HG02938 (cell line): ENCODE results near the gene ANKRD28.

Experiments used
- ATAC-seq: cut with Tn5 transposase; IDR thresholded peaks from one replicate; pipeline ENCODE4 v1.9.1; 2021; ENCODE audit warnings: mild to moderate bottlenecking, moderate library complexity; ENCODE audit not compliant: unreplicated experiment

Gene ANKRD28

DNA sequence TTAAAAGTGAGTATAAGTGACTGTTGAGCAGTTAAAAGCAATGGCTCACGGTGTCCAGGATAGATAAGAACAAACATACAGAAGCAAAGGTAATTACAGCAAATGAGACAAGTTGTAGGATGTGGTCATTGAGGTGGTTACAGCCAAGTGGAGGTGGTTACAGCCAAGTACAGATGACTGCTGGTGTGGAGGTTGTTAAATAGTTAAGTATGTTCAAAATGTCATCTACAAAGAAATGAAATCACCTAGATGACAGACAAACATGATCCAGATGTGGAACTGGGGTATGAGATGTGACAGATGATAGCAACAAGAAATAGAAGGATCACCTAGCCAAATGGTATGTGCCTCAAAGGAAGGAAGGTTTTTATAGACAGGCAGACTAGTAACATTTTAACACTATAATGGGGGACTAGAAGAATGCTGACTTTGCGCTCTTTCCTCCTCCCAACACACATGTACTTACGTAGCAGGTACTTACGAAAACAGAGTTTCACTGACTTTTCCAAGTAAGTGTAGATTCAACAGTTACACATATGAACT, 6.8 kb upstream of the ANKRD28 start:
- peak; percentile 68 for ATAC-seq

DNA sequence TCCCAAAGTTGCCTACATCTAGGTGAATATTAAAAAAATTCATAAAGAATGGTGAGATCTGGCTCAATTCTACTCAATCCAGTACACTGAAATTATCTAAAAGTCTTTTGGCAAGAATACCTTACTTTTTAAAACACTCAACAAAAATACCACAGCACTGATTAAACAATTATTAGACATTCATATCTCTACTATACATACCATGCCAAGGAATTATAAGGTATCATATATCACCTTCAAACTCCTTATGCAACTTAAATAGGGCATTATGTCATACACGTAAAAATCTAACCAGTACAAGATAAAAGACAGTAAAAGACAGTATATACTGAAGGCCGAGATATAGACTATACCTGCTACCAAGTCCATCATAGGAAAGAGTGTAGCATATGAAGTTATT, 6.1 kb upstream of the ANKRD28 start:
- ATAC-seq: no peak

DNA sequence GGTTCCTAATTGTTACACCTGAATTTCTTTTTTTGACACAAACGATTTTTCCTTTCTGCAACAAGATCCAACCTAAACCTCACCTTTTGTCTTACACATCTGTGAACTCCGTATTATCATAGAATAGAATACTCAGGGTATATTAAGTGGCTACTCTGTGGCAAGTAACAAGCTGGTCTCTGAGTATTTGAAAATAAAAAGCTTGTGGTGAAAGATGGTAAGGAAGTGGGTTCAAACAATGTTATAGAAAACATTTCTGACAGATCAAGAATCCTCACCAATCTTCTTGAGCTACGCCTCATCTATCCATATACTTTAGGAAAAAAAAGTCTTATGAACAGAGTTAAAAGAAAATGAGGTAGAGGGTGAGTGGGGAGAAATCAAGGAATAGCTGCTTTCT, 3.5 kb upstream of the ANKRD28 start:
- no peak for ATAC-seq

GRCh38 chr3:15800780-15801179, 3.0 kb upstream of the ANKRD28 start:
- ATAC-seq: no peak

DNA sequence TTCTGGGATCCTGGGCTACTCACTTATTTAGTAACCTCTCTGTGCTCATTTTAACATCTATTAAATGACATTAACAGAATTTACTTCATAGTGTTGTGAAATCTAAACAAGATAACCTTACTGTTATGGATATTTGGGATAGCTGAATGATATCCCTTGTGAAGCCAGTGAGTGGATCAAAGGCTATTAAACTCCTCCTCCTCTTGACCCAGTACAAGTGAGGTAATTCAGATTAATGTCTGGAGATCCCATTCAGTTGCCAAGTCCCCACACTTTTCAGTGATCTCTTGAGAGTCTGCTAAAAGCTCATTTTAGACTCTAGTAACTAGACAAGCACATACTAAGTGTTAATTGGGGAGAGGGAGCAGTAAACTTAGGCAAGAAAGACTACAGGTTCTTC, 2.5 kb upstream of the ANKRD28 start:
- ATAC-seq: no peak

DNA sequence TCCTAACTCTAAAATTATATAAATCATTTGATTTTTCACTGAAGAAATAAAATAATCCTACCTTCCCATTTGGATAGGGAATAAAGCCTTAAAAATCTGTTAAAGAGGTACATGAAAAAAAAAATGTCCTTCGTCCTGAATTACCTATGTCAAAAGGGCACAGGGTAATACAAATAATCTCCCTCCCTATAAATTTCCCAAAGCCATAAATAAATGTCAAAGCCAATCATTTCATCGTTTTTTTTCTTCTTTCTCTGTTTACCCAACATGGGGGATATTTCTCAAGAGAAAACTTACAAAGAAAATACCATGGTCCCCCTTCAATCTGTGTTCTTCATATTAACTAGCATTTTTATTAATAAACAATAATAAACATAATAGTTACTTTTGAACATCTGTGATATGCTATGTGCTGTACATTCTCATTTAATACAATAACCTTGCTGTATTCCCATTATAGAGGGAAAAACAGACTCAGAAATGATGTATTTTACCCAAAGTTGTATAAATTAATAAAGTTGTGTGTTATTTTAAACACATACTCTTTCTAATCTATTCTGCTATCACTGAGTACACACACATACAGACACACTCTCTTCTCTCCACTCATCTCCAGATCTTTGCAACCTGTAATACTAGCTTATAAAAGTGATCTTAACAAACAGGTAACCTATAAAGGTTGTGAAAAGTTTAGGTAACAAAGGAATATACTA, 910 bp upstream of the ANKRD28 start:
- no peak for ATAC-seq

GRCh38 chr3:15796771-15797641, 773 bp downstream of the ANKRD28 start:
- peak; percentile 42 for ATAC-seq

DNA sequence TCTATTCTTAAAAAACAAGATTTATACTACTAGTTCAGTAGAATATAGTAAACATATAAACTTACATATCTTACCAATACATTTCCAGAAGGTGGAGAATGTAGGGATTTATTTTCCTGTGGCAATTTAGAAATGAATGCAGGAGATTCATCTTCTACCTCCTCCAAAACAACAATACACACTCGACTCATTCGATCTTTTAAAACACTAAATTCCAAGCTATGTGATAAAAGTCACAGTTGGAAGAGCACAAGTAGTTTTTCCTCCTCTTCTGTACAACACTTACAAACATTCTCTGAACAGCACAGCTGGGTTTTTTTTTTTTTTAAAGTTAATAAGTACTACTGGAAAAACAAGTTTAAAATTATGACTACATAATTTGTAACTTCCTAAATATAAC, 1.4 kb downstream of the ANKRD28 start:
- no peak for ATAC-seq

DNA sequence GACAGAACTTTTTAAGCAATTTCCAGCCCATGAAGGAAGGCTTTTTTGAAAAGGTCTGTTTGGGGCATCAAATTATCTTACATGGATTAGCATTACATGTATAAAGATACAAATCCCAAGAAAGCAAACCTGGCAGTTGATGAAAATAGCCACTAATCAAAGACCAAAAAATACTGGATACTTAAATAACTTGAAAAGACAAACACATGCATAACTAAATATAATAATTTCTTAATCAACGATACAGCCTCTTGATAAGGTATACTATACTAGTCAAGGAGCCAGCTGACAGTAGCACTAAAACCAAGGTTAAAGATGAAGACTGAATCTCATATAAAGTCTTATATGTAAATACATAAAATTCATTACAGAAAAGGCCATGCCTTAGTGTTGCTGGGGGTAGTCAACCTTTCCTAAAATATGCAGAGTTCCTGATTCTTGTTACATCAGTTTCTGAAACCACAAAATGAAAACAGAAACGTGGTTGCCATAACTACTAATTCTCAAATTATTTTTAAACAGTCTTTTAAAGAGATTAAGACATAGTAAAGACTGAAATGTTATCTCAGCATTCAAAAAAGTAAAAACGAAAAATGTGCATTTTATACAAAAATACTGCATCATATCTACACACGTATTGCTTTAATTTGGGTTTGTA, 2.0 kb downstream of the ANKRD28 start:
- ATAC-seq: no peak

GRCh38 chr3:15794842-15795650, 2.7 kb downstream of the ANKRD28 start:
- ATAC-seq: no peak

DNA sequence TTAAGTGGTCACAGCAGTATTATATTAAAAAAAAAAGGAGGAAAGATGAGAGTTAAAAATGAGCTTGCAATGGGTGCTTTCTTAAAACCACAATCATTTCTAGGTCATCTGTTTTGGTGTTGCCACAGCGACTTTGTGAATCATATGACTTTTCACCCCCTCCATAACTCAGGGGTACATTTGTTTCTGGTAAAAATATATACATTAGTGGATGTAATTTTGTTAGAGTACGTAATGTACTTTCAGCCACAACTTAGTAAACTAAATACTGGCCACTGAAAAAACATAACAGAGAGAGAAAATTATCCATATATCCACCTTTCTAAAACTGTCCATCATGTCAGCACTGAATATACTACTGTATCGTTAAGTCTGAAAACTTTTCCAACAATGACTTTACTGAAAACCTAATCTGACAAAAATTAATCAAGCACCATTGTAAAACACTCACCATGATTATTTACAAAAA, 3.4 kb downstream of the ANKRD28 start:
- peak; percentile 55 for ATAC-seq

DNA sequence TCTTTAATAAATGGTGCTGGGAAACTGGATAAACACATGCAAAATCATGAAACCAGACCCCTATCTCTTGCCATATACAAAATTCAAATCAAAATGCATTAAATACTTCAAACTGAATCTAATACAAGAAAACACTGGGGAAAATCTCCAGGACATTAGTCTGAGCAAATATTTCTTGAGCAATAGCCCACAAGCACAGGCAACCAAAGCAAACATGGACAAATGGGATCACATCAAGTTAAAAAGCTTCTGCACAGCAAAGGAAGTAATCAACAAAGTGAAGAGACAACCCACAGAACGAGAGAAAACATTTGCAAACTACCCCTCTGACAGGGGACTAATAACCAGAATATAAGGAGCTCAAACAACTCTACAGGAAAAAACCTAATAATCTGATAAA, 6.3 kb downstream of the ANKRD28 start:
- no peak for ATAC-seq

DNA sequence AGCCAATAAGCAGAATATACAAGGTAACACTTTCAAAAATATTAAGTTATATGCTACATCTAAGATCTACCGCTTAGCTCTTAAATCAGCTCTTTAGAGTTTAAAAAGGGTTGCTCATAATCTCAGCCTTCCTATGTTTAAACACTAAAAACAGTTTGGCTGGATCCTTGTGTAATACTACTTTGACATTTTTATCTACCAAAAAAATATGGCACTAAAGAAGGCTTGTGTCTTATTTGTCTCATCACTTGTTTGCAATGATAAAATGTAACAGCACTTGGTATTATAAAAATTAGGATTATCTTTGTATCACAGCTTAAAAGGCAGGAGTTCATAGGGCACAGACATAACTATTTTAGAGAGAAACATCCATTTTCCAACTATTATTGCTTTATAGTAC, 9.8 kb downstream of the ANKRD28 start:
- no peak for ATAC-seq

- no peak for ATAC-seq
Observed at GRCh38 chr3:15787526-15787925, 10.3 kb downstream of the ANKRD28 start.

DNA sequence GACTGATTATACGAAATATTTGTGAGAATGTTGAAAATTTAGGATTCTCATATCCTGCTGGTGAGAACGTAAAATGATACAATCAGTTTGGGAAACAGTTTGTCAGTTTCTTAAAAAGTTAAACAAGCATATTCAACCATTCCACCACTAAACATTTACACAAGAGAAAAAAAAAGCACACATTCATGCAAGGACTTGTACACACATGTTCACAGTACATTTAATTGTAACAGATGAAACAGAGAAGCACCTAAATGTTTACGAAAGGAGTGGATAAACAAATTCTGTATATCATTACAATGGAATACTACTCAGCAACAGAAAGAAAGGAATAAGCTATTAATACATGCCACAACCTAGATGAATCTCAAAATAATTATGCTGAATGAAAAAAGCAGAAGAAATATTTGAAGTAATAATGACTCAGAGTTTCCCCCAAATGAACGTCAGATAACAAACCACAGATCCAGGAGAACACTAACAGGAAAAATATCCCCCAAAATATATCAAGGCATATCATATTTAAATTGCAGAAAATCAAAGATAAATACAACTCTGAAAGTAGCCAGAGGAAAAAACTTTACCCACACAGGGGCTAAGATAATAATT, 14.3 kb downstream of the ANKRD28 start:
- ATAC-seq: no peak

DNA sequence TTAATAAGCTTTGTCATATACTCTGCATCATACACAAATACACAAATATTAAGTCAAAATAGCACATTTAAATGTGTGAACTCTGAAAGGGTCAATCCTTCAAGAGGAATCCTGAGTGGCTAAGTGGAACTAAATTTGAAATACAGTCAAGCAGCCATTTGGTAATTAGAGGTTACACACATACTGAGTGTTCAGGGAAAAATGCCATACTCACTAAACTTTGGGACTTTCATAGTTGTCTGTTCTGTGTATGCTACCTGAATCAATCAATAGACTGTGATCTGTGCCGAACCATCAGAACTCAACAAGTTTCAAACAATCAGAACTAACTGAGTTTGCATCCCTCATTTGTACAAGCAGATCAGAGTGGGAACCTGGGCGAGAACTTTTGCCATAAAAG, 15.3 kb downstream of the ANKRD28 start:
- no peak for ATAC-seq

GRCh38 chr3:15781637-15782402, 16.0 kb downstream of the ANKRD28 start:
- ATAC-seq: no peak

GRCh38 chr3:15781131-15781530, 16.6 kb downstream of the ANKRD28 start:
- no peak for ATAC-seq

- no peak for ATAC-seq
Observed at GRCh38 chr3:15779111-15779510, 18.7 kb downstream of the ANKRD28 start.
